ENCODE data around the gene BLVRB. TPM values are rescaled to one million over a fixed set of nuclear protein-coding genes. Genes with fewer than 3 reads are reported as not detected.

The BLVRB gene
- total and polyA plus RNA-seq, 4 donors = 132 to 1,243 (median 252) TPM

DNA sequence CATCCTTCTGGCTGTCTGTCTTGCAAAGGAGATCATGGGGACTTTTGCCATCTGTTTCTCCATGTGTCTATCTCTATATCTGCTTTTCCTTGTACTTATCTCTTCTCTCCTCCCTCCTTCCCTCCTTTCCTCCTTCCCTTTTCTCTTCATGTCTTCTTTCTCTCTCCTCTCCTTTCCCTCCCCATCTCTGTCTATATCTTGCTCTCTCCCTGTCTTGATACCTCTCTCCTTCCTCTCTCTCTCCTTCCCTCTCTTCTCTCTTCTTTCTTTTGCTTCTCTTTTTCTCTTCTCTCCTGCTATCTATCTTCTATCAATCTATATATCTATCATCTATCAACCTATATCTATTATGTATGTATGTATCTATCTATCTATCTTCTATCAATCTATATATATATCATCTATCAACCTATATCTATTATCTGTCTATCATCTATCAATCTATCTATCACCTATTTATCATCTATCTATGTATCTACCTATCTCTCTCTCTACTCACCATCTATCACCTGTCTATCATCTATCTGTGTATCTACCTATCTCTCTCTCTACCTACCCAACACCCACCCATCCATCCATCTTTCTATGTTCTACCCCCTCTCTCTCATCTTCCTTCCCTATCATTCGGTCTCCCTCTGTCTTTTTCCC, 28.8 kb upstream of the BLVRB start:
- Histone ChIP-seq H3K4me1 (ENCODE audit: control insufficient read depth in 4 of 4, insufficient read depth in 4 of 4, low read length in 3 of 4) (no peaks in the 10 kb centered on the region), H3K4me3 (ENCODE audit: low read depth in 1 of 3, low read length in 3 of 3) (no peak overlapping the region), H3K9ac (ENCODE audit: low read depth in 1 of 2, low read length in 2 of 2) (no peak overlapping the region), H3K9me3 (ENCODE audit: control insufficient read depth in 4 of 4, low read length in 3 of 4) (no peaks in the 10 kb centered on the region), H3K27ac (ENCODE audit: low read depth in 1 of 2, low read length in 2 of 2) (no peak overlapping the region), H3K27me3 (ENCODE audit: control insufficient read depth in 4 of 4, insufficient read depth in 4 of 4, low read length in 3 of 4) (no peaks in the 10 kb centered on the region), H3K36me3 (ENCODE audit: control insufficient read depth in 4 of 4, insufficient read depth in 3 of 4, low read depth in 1 of 4, low read length in 3 of 4) (no peaks in the 10 kb centered on the region)
- TF ChIP-seq NR2F2 (IDR thresholded peaks at IDR 0.05) (no peak), HNF4A (conservative IDR thresholded peaks at IDR 0.05) (no peak), HNF4G (IDR thresholded peaks at IDR 0.05) (no peak), GABPA (IDR thresholded peaks at IDR 0.05 in 1 of 2, conservative IDR thresholded peaks at IDR 0.05 in 1 of 2) (no peak), EGR1 (IDR thresholded peaks at IDR 0.05; ENCODE audit: low read depth in 2 of 2) (no peak)
- DNase-seq (ENCODE audit: low spot score) = no peak
- 86% methylated on average over 1 of the region's 1 CpG for WGBS

DNA sequence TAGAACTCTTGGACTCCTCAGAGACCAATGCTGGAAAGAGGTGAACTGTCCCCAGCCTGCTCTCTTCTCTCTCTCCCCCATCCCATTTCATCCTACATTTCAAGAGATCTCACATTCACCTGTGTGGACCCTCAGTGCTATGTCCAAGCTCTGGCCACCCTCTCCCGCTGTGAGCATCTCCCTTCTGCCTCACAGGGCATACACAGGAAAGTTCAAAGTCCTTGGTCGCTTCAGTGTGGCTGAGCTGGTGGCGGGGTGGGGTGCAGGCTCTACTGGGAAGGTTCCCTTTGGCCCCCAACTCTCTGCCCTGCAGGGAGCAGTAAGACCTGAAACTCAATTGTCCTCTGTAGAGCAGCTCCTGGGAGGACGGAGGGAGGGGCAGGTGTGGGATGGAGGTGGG, 28.2 kb upstream of the BLVRB start:
- Histone ChIP-seq H3K4me3 (ENCODE audit: low read depth in 1 of 3, low read length in 3 of 3) (no peak overlapping the region), H3K27me3 (ENCODE audit: control insufficient read depth in 4 of 4, insufficient read depth in 4 of 4, low read length in 3 of 4) (no peaks in the 10 kb centered on the region), H3K27ac (ENCODE audit: low read depth in 1 of 2, low read length in 2 of 2) (no peak overlapping the region), H3K9me3 (ENCODE audit: control insufficient read depth in 4 of 4, low read length in 3 of 4) (no peaks in the 10 kb centered on the region), H3K9ac (ENCODE audit: low read depth in 1 of 2, low read length in 2 of 2) (no peak overlapping the region), H3K36me3 (ENCODE audit: control insufficient read depth in 4 of 4, insufficient read depth in 3 of 4, low read depth in 1 of 4, low read length in 3 of 4) (no peaks in the 10 kb centered on the region), H3K4me1 (ENCODE audit: control insufficient read depth in 4 of 4, insufficient read depth in 4 of 4, low read length in 3 of 4) (no peaks in the 10 kb centered on the region)
- TF ChIP-seq HNF4G (IDR thresholded peaks at IDR 0.05) (no peak), RXRA (IDR thresholded peaks at IDR 0.05) (no peak), FOXA1 (IDR thresholded peaks at IDR 0.05) (no peak), YY1 (IDR thresholded peaks at IDR 0.05) (no peak), EGR1 (IDR thresholded peaks at IDR 0.05; ENCODE audit: low read depth in 2 of 2) (no peak), JUND (IDR thresholded peaks at IDR 0.05) (no peak), RAD21 (IDR thresholded peaks at IDR 0.05) (no peak)
- TF ChIP-seq, protein P1, sequence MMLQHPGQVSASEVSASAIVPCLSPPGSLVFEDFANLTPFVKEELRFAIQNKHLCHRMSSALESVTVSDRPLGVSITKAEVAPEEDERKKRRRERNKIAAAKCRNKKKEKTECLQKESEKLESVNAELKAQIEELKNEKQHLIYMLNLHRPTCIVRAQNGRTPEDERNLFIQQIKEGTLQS (IDR thresholded peaks at IDR 0.05) = no peak
- TF ChIP-seq, protein P2, sequence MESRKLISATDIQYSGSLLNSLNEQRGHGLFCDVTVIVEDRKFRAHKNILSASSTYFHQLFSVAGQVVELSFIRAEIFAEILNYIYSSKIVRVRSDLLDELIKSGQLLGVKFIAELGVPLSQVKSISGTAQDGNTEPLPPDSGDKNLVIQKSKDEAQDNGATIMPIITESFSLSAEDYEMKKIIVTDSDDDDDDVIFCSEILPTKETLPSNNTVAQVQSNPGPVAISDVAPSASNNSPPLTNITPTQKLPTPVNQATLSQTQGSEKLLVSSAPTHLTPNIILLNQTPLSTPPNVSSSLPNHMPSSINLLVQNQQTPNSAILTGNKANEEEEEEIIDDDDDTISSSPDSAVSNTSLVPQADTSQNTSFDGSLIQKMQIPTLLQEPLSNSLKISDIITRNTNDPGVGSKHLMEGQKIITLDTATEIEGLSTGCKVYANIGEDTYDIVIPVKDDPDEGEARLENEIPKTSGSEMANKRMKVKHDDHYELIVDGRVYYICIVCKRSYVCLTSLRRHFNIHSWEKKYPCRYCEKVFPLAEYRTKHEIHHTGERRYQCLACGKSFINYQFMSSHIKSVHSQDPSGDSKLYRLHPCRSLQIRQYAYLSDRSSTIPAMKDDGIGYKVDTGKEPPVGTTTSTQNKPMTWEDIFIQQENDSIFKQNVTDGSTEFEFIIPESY (IDR thresholded peaks at IDR 0.05) = no peak
- no peak for DNase-seq (ENCODE audit: low spot score)
- 45% methylated on average over 4 of the region's 4 CpGs for WGBS

DNA sequence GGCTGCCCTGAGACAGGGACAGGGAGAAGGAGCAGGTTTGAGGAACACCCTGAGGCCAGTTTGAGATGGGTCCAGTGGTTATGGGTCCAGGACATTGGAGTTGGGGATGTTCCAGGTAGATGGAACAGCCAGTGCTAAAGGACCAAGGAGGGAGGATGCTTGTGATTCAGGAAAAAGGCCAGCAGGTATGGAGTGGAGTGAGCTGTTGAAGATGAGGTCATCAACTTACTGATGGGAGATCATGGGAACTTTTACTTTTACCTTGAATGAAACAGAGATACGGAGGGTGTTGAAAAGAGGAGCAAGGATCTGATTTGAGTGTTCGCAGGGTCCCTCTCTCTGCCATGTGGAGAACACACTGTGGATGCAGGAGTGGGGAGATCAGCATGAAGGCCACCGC, 26.7 kb upstream of the BLVRB start:
- DNase-seq (ENCODE audit: low spot score) = no peak
- Histone ChIP-seq H3K4me1 (ENCODE audit: control insufficient read depth in 4 of 4, insufficient read depth in 4 of 4, low read length in 3 of 4) (peaks cover 0 to 2% (median 0%) of the 10 kb centered on the region in 4 donors), H3K27me3 (ENCODE audit: control insufficient read depth in 4 of 4, insufficient read depth in 4 of 4, low read length in 3 of 4) (peaks cover 0 to 2% (median 0%) of the 10 kb centered on the region in 4 donors), H3K9me3 (ENCODE audit: control insufficient read depth in 4 of 4, low read length in 3 of 4) (no peaks in the 10 kb centered on the region), H3K27ac (ENCODE audit: low read depth in 1 of 2, low read length in 2 of 2) (no peak overlapping the region), H3K4me3 (ENCODE audit: low read depth in 1 of 3, low read length in 3 of 3) (no peak overlapping the region), H3K36me3 (ENCODE audit: control insufficient read depth in 4 of 4, insufficient read depth in 3 of 4, low read depth in 1 of 4, low read length in 3 of 4) (no peaks in the 10 kb centered on the region), H3K9ac (ENCODE audit: low read depth in 1 of 2, low read length in 2 of 2) (no peak overlapping the region)
- 96% methylated on average over 3 of the region's 3 CpGs for WGBS
- TF ChIP-seq SP1 (IDR thresholded peaks at IDR 0.05) (no peak), HNF4G (IDR thresholded peaks at IDR 0.05) (no peak), GABPA (IDR thresholded peaks at IDR 0.05 in 1 of 2, conservative IDR thresholded peaks at IDR 0.05 in 1 of 2) (no peak), JUND (IDR thresholded peaks at IDR 0.05) (no peak), TAF1 (conservative IDR thresholded peaks at IDR 0.05) (no peak), RXRA (IDR thresholded peaks at IDR 0.05) (no peak), FOXA1 (IDR thresholded peaks at IDR 0.05) (no peak), EGR1 (IDR thresholded peaks at IDR 0.05; ENCODE audit: low read depth in 2 of 2) (no peak), FOXA2 (IDR thresholded peaks at IDR 0.05) (no peak), YY1 (IDR thresholded peaks at IDR 0.05) (no peak)
- TF ChIP-seq, protein P2 (IDR thresholded peaks at IDR 0.05) = no peak
- TF ChIP-seq, protein P3, sequence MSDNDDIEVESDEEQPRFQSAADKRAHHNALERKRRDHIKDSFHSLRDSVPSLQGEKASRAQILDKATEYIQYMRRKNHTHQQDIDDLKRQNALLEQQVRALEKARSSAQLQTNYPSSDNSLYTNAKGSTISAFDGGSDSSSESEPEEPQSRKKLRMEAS (IDR thresholded peaks at IDR 0.05) = no peak
- TF ChIP-seq, protein P4, sequence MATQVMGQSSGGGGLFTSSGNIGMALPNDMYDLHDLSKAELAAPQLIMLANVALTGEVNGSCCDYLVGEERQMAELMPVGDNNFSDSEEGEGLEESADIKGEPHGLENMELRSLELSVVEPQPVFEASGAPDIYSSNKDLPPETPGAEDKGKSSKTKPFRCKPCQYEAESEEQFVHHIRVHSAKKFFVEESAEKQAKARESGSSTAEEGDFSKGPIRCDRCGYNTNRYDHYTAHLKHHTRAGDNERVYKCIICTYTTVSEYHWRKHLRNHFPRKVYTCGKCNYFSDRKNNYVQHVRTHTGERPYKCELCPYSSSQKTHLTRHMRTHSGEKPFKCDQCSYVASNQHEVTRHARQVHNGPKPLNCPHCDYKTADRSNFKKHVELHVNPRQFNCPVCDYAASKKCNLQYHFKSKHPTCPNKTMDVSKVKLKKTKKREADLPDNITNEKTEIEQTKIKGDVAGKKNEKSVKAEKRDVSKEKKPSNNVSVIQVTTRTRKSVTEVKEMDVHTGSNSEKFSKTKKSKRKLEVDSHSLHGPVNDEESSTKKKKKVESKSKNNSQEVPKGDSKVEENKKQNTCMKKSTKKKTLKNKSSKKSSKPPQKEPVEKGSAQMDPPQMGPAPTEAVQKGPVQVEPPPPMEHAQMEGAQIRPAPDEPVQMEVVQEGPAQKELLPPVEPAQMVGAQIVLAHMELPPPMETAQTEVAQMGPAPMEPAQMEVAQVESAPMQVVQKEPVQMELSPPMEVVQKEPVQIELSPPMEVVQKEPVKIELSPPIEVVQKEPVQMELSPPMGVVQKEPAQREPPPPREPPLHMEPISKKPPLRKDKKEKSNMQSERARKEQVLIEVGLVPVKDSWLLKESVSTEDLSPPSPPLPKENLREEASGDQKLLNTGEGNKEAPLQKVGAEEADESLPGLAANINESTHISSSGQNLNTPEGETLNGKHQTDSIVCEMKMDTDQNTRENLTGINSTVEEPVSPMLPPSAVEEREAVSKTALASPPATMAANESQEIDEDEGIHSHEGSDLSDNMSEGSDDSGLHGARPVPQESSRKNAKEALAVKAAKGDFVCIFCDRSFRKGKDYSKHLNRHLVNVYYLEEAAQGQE (IDR thresholded peaks at IDR 0.05) = no peak
- TF ChIP-seq, protein P5, sequence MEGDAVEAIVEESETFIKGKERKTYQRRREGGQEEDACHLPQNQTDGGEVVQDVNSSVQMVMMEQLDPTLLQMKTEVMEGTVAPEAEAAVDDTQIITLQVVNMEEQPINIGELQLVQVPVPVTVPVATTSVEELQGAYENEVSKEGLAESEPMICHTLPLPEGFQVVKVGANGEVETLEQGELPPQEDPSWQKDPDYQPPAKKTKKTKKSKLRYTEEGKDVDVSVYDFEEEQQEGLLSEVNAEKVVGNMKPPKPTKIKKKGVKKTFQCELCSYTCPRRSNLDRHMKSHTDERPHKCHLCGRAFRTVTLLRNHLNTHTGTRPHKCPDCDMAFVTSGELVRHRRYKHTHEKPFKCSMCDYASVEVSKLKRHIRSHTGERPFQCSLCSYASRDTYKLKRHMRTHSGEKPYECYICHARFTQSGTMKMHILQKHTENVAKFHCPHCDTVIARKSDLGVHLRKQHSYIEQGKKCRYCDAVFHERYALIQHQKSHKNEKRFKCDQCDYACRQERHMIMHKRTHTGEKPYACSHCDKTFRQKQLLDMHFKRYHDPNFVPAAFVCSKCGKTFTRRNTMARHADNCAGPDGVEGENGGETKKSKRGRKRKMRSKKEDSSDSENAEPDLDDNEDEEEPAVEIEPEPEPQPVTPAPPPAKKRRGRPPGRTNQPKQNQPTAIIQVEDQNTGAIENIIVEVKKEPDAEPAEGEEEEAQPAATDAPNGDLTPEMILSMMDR (IDR thresholded peaks at IDR 0.05; ENCODE audit: low read depth, low read length, missing input control) = no peak

Measured in liver (tissue), 9 donors.